CD4-positive, alpha-beta T cell treated with Interferon alpha-2 for 1 hour (primary cell): Measurements from ENCODE around the gene GRB7.

Source experiments
- DNase-seq, 2 donors: peaks; one replicate each; pipeline ENCODE4 v3.0.0-alpha.2; 2020 to 2022

GRB7 gene

GRCh38 chr17:39775031-39775430, 37.3 kb downstream of the GRB7 start:
- no peak for DNase-seq

- peak in 1 of 2 donors; percentile 56 for DNase-seq
Observed at GRCh38 chr17:39776252-39776651, 38.5 kb downstream of the GRB7 start.

- peak in 1 of 2 donors; percentile 60 for DNase-seq
Observed at GRCh38 chr17:39777534-39778365, 40.0 kb downstream of the GRB7 start.

- DNase-seq, result peak in 1 of 2 donors; percentile 49
Observed at GRCh38 chr17:39781031-39781860, 43.5 kb downstream of the GRB7 start.

GRCh38 chr17:39781861-39782213, 44.1 kb downstream of the GRB7 start:
- DNase-seq, result no peak

- DNase-seq, result no peak
Observed at GRCh38 chr17:39782481-39782880, 44.7 kb downstream of the GRB7 start.

GRCh38 chr17:39782980-39783379, 45.2 kb downstream of the GRB7 start:
- no peak for DNase-seq

GRCh38 chr17:39787041-39787440, 49.3 kb downstream of the GRB7 start:
- DNase-seq, result no peak

GRCh38 chr17:39787743-39788484, 50.2 kb downstream of the GRB7 start:
- no peak for DNase-seq

GRCh38 chr17:39791111-39791992, 53.6 kb downstream of the GRB7 start:
- peak; percentile 24 to 72 for DNase-seq

GRCh38 chr17:39792526-39793221, 54.9 kb downstream of the GRB7 start:
- DNase-seq, result no peak

- no peak for DNase-seq
Observed at GRCh38 chr17:39793301-39793872, 55.6 kb downstream of the GRB7 start.

- DNase-seq, result peak; percentile 46 to 63
Observed at GRCh38 chr17:39794249-39794970, 56.7 kb downstream of the GRB7 start.
